ENCODE measurements around the gene PRR14. TPM values are rescaled to one million over a fixed set of nuclear protein-coding genes. Genes with fewer than 3 reads are reported as not detected.

The PRR14 gene
- total and polyA plus RNA-seq, 3 donors from 2014 or later = 37.0 to 66.3 (median 60.0) TPM

GRCh38 chr16:30637944-30638343 lies 12.8 kb upstream of the PRR14 start:
- intact Hi-C loops (cut with DNase I; ENCODE audit: low total_unique reads) = no loop called here
- 22 to 29% methylated on average over 1 of the region's 1 CpG for WGBS, 2 donors
- Histone ChIP-seq H3K27ac (no peak overlapping the region), H3K4me1 (peaks cover 3% of the 10 kb centered on the region), H3K4me3 (no peak overlapping the region), H3K9me3 (no peaks in the 10 kb centered on the region), H3K36me3 (ENCODE audit: low read depth, missing control alignments) (no peaks in the 10 kb centered on the region), H3K27me3 (no peaks in the 10 kb centered on the region)
- DNase-seq = no peak
- TF ChIP-seq, protein P1, sequence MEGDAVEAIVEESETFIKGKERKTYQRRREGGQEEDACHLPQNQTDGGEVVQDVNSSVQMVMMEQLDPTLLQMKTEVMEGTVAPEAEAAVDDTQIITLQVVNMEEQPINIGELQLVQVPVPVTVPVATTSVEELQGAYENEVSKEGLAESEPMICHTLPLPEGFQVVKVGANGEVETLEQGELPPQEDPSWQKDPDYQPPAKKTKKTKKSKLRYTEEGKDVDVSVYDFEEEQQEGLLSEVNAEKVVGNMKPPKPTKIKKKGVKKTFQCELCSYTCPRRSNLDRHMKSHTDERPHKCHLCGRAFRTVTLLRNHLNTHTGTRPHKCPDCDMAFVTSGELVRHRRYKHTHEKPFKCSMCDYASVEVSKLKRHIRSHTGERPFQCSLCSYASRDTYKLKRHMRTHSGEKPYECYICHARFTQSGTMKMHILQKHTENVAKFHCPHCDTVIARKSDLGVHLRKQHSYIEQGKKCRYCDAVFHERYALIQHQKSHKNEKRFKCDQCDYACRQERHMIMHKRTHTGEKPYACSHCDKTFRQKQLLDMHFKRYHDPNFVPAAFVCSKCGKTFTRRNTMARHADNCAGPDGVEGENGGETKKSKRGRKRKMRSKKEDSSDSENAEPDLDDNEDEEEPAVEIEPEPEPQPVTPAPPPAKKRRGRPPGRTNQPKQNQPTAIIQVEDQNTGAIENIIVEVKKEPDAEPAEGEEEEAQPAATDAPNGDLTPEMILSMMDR (IDR thresholded peaks at IDR 0.05) = no peak
- TF ChIP-seq POLR2A (IDR thresholded peaks at IDR 0.05) = no peak

GRCh38 chr16:30641378-30641982 lies 9.3 kb upstream of the PRR14 start:
- TF ChIP-seq POLR2A (IDR thresholded peaks at IDR 0.05) = no peak
- TF ChIP-seq, protein P1 (IDR thresholded peaks at IDR 0.05) = no peak
- H3K36me3 ChIP-seq (ENCODE audit: low read depth, missing control alignments) = no peaks in the 10 kb centered on the region
- no peak overlapping the region for H3K4me3 ChIP-seq
- H3K27ac ChIP-seq = no peak overlapping the region
- intact Hi-C loops (cut with DNase I; ENCODE audit: low total_unique reads) = no loop called here
- H3K4me1 ChIP-seq = no peaks in the 10 kb centered on the region
- DNase-seq = no peak
- H3K27me3 ChIP-seq = no peaks in the 10 kb centered on the region
- 60 to 76% methylated on average over 3 of the region's 3 CpGs for WGBS, 2 donors
- H3K9me3 ChIP-seq = no peaks in the 10 kb centered on the region

- H3K4me1 ChIP-seq = no peaks in the 10 kb centered on the region
- no peaks in the 10 kb centered on the region for H3K27me3 ChIP-seq
- TF ChIP-seq, protein P1 (IDR thresholded peaks at IDR 0.05) = no peak
- no peak for TF ChIP-seq POLR2A (IDR thresholded peaks at IDR 0.05)
- no peak overlapping the region for H3K27ac ChIP-seq
- no peak overlapping the region for H3K4me3 ChIP-seq
- intact Hi-C loops (cut with DNase I; ENCODE audit: low total_unique reads) = no loop called here
- 75 to 79% methylated on average over 4 of the region's 4 CpGs for WGBS, 2 donors
- no peaks in the 10 kb centered on the region for H3K9me3 ChIP-seq
- DNase-seq = no peak
- no peaks in the 10 kb centered on the region for H3K36me3 ChIP-seq (ENCODE audit: low read depth, missing control alignments)
Observed at GRCh38 chr16:30644334-30644830, 6.4 kb upstream of the PRR14 start.

DNA sequence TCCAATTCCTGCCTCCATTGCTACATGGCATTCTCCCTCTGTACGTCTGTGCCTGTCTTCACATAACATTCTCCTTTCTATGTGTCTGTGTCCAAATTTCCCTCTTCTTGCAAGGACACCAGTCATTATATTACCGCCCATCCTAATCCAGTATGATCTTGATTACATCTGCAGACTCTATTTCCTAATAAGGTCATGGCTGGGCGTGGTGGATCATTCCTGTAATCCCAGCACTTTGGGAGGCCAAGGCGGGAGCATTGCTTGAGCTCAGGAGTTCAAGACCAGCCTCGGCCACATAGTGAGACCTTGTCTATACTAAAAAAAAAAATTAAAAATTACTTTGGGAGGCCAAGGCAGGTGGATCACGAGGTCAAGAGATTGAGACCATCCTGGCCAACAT lies 5.0 kb upstream of the PRR14 start:
- intact Hi-C loops (cut with DNase I; ENCODE audit: low total_unique reads) = no loop called here
- Histone ChIP-seq H3K36me3 (ENCODE audit: low read depth, missing control alignments) (no peaks in the 10 kb centered on the region), H3K27ac (no peak overlapping the region)

More for the DNA sequence above, 5.0 kb upstream of the PRR14 start:
- DNase-seq = no peak
- TF ChIP-seq, protein P1 (IDR thresholded peaks at IDR 0.05) = no peak
- no peak for TF ChIP-seq POLR2A (IDR thresholded peaks at IDR 0.05)
- no peaks in the 10 kb centered on the region for H3K27me3 ChIP-seq
- WGBS, 2 donors = 76 to 83% methylated on average over 6 of the region's 6 CpGs
- H3K4me1 ChIP-seq = no peaks in the 10 kb centered on the region
- H3K9me3 ChIP-seq = no peaks in the 10 kb centered on the region
- no peak overlapping the region for H3K4me3 ChIP-seq
